Measurements from ENCODE around the gene SP6.

SP6 gene

GRCh38 chr17:47850692-47851573, at the start of gene SP6:
TSS of gene SP6 (minus strand) at chr17:47851163. CDS start at chr17:47848429, 2,734 bp downstream.
- peak; percentile 47 to 55 for DNase-seq (ENCODE audit: low read depth in 1 of 2, low spot score in 1 of 2)

GRCh38 chr17:47899643-47900042, 48.7 kb upstream of the SP6 start:
- DNase-seq (ENCODE audit: low read depth in 1 of 2, low spot score in 1 of 2): no peak

GRCh38 chr17:47898241-47898640, 47.3 kb upstream of the SP6 start:
- DNase-seq (ENCODE audit: low read depth in 1 of 2, low spot score in 1 of 2): no peak

- no peak for DNase-seq (ENCODE audit: low read depth in 1 of 2, low spot score in 1 of 2)
These were observed 46.6 kb upstream of the SP6 start for GRCh38 chr17:47897561-47897960.

GRCh38 chr17:47896672-47897490, 45.9 kb upstream of the SP6 start:
- no peak for DNase-seq (ENCODE audit: low read depth in 1 of 2, low spot score in 1 of 2)

- DNase-seq (ENCODE audit: low read depth in 1 of 2, low spot score in 1 of 2): peak; percentile 93 to 99
These were observed 45.1 kb upstream of the SP6 start, which contains the start of gene SP2 for GRCh38 chr17:47895856-47896671. TSS of gene SP2 (plus strand) at chr17:47896236. CDS start at chr17:47896287, 51 bp downstream.

GRCh38 chr17:47895347-47895855, 44.4 kb upstream of the SP6 start:
- DNase-seq (ENCODE audit: low read depth in 1 of 2, low spot score in 1 of 2): peak in 1 of 2 donors; percentile 3

- no peak for DNase-seq (ENCODE audit: low read depth in 1 of 2, low spot score in 1 of 2)
These were observed 43.8 kb upstream of the SP6 start for GRCh38 chr17:47894498-47895346.

- no peak for DNase-seq (ENCODE audit: low read depth in 1 of 2, low spot score in 1 of 2)
These were observed 40.7 kb upstream of the SP6 start for GRCh38 chr17:47891545-47892088.

GRCh38 chr17:47889734-47890529, 39.0 kb upstream of the SP6 start:
- DNase-seq (ENCODE audit: low read depth in 1 of 2, low spot score in 1 of 2): peak; percentile 84 to 91

- DNase-seq (ENCODE audit: low read depth in 1 of 2, low spot score in 1 of 2): no peak
These were observed 37.3 kb upstream of the SP6 start for GRCh38 chr17:47888293-47888692.

- no peak for DNase-seq (ENCODE audit: low read depth in 1 of 2, low spot score in 1 of 2)
These were observed 34.2 kb upstream of the SP6 start for GRCh38 chr17:47884905-47885730.

- no peak for DNase-seq (ENCODE audit: low read depth in 1 of 2, low spot score in 1 of 2)
These were observed 33.4 kb upstream of the SP6 start for GRCh38 chr17:47884427-47884740.

GRCh38 chr17:47883589-47884426, 32.8 kb upstream of the SP6 start:
- DNase-seq (ENCODE audit: low read depth in 1 of 2, low spot score in 1 of 2): no peak

- DNase-seq (ENCODE audit: low read depth in 1 of 2, low spot score in 1 of 2): no peak
These were observed 32.0 kb upstream of the SP6 start for GRCh38 chr17:47882695-47883588.

GRCh38 chr17:47882247-47882646, 31.3 kb upstream of the SP6 start:
- no peak for DNase-seq (ENCODE audit: low read depth in 1 of 2, low spot score in 1 of 2)
